ENCODE data around the gene CCNQ. TPM values are rescaled to one million over a fixed set of nuclear protein-coding genes. Genes with fewer than 3 reads are reported as not detected.

The CCNQ gene
- total RNA-seq, 2 donors from 2014 or later = 8.6 to 23.9 TPM

DNA sequence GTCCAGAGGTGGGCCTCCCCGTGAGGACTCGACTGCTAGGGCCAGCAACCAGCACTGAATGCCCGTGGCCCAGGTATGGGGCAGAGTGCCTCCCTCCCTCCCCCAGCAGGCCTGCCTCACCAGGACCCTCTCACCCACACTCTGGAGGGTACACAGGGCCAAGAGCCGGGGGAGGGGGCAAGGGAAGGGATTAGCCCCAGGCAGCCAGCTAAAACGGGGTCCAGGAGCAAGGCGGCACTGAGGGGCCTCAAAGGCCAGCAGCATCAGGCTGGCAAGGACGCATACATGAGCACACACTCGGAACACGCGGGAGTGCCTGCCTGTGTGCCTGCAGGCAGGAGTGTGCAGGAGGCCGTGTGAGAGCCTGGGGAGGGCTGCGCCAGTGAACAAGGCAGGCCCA lies 29.7 kb upstream of the CCNQ start:
- Histone ChIP-seq H3K4me3 (no peak overlapping the region), H3K27ac (no peak overlapping the region), H3K27me3 (no peaks in the 10 kb centered on the region), H3K4me1 (no peaks in the 10 kb centered on the region), H3K9me3 (no peaks in the 10 kb centered on the region), H3K36me3 (replicated peaks in 1 of 2; ENCODE audit: insufficient read depth in 1 of 2, low read depth in 2 of 2) (no peaks in the 10 kb centered on the region)
- intact Hi-C loops (cut with DNase I) = no loop called here
- no peak for TF ChIP-seq POLR2A (IDR thresholded peaks at IDR 0.05)
- TF ChIP-seq, protein P1, sequence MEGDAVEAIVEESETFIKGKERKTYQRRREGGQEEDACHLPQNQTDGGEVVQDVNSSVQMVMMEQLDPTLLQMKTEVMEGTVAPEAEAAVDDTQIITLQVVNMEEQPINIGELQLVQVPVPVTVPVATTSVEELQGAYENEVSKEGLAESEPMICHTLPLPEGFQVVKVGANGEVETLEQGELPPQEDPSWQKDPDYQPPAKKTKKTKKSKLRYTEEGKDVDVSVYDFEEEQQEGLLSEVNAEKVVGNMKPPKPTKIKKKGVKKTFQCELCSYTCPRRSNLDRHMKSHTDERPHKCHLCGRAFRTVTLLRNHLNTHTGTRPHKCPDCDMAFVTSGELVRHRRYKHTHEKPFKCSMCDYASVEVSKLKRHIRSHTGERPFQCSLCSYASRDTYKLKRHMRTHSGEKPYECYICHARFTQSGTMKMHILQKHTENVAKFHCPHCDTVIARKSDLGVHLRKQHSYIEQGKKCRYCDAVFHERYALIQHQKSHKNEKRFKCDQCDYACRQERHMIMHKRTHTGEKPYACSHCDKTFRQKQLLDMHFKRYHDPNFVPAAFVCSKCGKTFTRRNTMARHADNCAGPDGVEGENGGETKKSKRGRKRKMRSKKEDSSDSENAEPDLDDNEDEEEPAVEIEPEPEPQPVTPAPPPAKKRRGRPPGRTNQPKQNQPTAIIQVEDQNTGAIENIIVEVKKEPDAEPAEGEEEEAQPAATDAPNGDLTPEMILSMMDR (IDR thresholded peaks at IDR 0.05) = no peak
- no peak for DNase-seq
- 80 to 100% methylated on average over 1 to 4 of the region's 12 CpGs for WGBS, 2 donors
- ATAC-seq = no peak

DNA sequence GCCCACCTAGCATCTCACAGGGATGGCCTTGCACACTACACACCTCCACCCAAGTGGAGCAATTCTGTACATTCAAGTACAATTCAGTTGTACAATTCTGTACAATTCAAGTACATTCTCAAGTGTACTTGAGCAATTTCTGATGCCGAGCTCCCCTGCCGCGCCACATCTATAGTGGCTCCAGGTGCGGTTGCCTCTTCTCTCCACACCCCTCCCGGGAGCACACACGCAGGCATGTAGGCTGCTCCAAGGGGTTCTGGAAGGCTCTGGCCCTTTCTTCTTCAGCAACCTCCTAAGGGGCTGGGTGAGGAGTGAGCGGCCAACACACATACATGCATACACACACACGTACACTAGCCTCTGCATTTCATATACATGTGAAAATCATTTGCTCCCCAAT lies 29.2 kb upstream of the CCNQ start:
- 88 to 100% methylated on average over 2 to 8 of the region's 8 CpGs for WGBS, 2 donors
- ATAC-seq = no peak

DNA sequence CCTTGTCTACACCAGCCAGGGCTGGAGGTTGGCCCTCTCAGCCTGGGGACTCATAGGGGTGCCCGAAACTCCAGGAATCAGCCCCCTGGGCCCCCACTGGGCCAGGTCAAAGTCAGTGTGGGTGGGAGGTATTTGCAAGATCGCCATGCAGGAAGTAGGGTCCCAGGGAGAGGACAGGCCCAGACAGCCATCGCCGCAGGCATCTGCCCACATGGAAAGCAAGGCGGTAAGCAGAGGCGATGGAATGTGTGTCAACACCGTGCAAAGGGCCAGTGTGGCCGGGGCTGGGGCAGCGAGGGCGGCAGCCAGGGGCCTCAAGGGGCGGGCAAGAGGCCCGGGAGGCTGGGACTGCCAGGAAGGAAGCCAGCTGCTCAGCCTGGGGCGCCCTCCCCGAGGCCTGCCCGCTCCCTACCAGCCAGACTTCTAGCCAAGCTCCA lies 28.8 kb upstream of the CCNQ start:
- intact Hi-C loops (cut with DNase I) = no loop called here
- no peaks in the 10 kb centered on the region for H3K36me3 ChIP-seq (replicated peaks in 1 of 2; ENCODE audit: insufficient read depth in 1 of 2, low read depth in 2 of 2)
- TF ChIP-seq, protein P1 (IDR thresholded peaks at IDR 0.05) = no peak
- no peak for TF ChIP-seq POLR2A (IDR thresholded peaks at IDR 0.05)
- ATAC-seq (no peak), DNase-seq (peak in 2 of 4 donors; percentile 2 to 7)
- no peaks in the 10 kb centered on the region for H3K9me3 ChIP-seq
- H3K4me1 ChIP-seq = no peaks in the 10 kb centered on the region
- H3K4me3 ChIP-seq = no peak overlapping the region
- no peaks in the 10 kb centered on the region for H3K27me3 ChIP-seq
- H3K27ac ChIP-seq = no peak overlapping the region
- 77 to 78% methylated on average over 7 to 8 of the region's 15 CpGs for WGBS, 2 donors

More for the DNA sequence above, 29.2 kb upstream of the CCNQ start:
- H3K9me3 ChIP-seq = no peaks in the 10 kb centered on the region
- no peak for DNase-seq
- H3K4me1 ChIP-seq = no peaks in the 10 kb centered on the region
- H3K27ac ChIP-seq = no peak overlapping the region
- H3K27me3 ChIP-seq = no peaks in the 10 kb centered on the region
- intact Hi-C loops (cut with DNase I) = no loop called here
- no peak overlapping the region for H3K4me3 ChIP-seq
- no peaks in the 10 kb centered on the region for H3K36me3 ChIP-seq (replicated peaks in 1 of 2; ENCODE audit: insufficient read depth in 1 of 2, low read depth in 2 of 2)
- TF ChIP-seq POLR2A (IDR thresholded peaks at IDR 0.05) = no peak
- TF ChIP-seq, protein P1 (IDR thresholded peaks at IDR 0.05) = no peak

DNA sequence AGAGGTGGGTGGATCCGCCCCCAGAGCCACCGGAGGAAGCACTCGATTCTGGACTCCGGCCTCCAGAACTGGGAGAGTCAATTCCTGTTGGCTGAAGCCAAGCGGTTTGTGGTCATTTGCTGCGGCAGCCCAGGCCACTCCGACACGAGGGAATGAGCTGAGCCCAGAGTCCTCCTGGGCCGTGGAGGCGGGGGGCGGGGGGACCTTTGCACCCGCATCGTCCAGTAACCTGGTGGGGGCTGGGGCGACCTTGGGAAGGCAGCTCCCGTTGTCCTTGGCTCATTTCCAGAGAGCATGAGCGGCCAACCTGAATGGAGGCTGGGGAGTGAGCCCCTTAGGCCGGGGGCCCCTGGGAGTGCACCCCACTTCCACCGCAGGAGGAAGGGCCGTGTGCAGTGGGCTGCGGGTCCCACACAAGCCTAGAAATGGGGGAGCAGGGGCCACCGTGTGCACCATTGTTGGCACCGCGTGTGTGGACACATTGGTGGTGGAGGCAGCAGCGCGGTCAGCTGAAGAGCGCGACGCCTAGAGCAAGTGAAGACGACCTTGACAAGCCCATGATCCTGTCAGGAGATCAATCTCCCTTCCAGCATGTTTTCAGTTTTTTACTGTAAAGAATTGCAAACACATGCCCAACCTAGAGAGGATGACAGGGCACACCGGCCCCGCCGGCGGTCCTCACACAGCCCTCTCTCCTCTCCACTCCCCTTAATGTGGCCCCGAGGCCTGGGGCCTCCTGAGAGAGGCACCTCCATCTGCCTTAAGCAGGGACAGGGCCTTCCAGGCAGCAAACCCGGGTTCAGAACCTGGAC lies 28.1 kb upstream of the CCNQ start:
- no peaks in the 10 kb centered on the region for H3K9me3 ChIP-seq
- no peak overlapping the region for H3K27ac ChIP-seq
- H3K36me3 ChIP-seq (replicated peaks in 1 of 2; ENCODE audit: insufficient read depth in 1 of 2, low read depth in 2 of 2) = no peaks in the 10 kb centered on the region
- ATAC-seq (no peak), DNase-seq (peak in 1 of 4 donors; percentile 2)
- no peaks in the 10 kb centered on the region for H3K27me3 ChIP-seq
- intact Hi-C loops (cut with DNase I) = no loop called here
- TF ChIP-seq, protein P1 (IDR thresholded peaks at IDR 0.05) = no peak
- no peak for TF ChIP-seq POLR2A (IDR thresholded peaks at IDR 0.05)
- no peaks in the 10 kb centered on the region for H3K4me1 ChIP-seq
- H3K4me3 ChIP-seq = no peak overlapping the region
- 58 to 66% methylated on average over 4 to 20 of the region's 35 CpGs for WGBS, 2 donors
